Kidney (tissue), 14 donors: ENCODE results near the gene ADCK1. TPM values are rescaled to one million over a fixed set of nuclear protein-coding genes. Genes with fewer than 3 reads are reported as not detected.
"Not testable (repeated sequence)": the region's sequence is repeated elsewhere in the genome, so short reads cannot be mapped to it uniquely, and the experiment has no call there.

Source experiments
- DNase-seq, 5 donors: peaks; one replicate each; pipeline ENCODE4 v3.0.0-alpha.2; 2013 to 2020
- FAIRE-seq: peaks from 2 replicates; lab custom pipeline; 2012; peaks lifted over from hg19 to GRCh38; lab: Jason Lieb, UNC
- H3K27ac ChIP-seq, 2 donors: one replicate each; pipeline ENCODE4 v1.7.0; 2013; ENCODE audit warnings: low read depth in 2 of 2, low read length in 2 of 2, inconsistent platforms in 1 of 2
- H3K27me3 ChIP-seq: one replicate; pipeline ENCODE4 v1.7.1; 2013; ENCODE audit warnings: low read length, inconsistent platforms; ENCODE audit not compliant: control insufficient read depth, insufficient read depth
- H3K36me3 ChIP-seq, 3 donors: one replicate each; pipeline versions ENCODE4 v1.7.0 to v1.7.1; 2013; ENCODE audit warnings: low read length in 3 of 3, control low read depth in 1 of 3, inconsistent platforms in 1 of 3; ENCODE audit not compliant: insufficient read depth in 3 of 3, control insufficient read depth in 2 of 3
- H3K4me1 ChIP-seq, 3 donors: one replicate each; pipeline versions ENCODE4 v1.7.0 to v1.7.1; 2013; ENCODE audit warnings: low read length in 3 of 3, inconsistent platforms in 1 of 3, low read depth in 1 of 3; ENCODE audit not compliant: control insufficient read depth in 2 of 3, insufficient read depth in 2 of 3
- H3K4me3 ChIP-seq, 3 donors: one replicate each; pipeline versions ENCODE4 v1.7.0 to v1.8.1; 2013; ENCODE audit warnings: low read length in 3 of 3, control low read depth in 1 of 3, inconsistent platforms in 1 of 3
- H3K9ac ChIP-seq, 3 donors: one replicate each; pipeline versions ENCODE4 v1.7.0 to v1.7.1; 2013; ENCODE audit warnings: low read length in 3 of 3, control low read depth in 1 of 3, inconsistent platforms in 1 of 3
- H3K9me3 ChIP-seq, 3 donors: one replicate each; pipeline versions ENCODE4 v1.7.0 to v1.7.1; 2013; ENCODE audit warnings: low read length in 3 of 3, control low read depth in 1 of 3, inconsistent platforms in 1 of 3; ENCODE audit not compliant: control insufficient read depth in 2 of 3, insufficient read depth in 1 of 3
- intact Hi-C: fragments of 100-400 bp; cut with DNase I; formaldehyde crosslinking; loops from one replicate; pipeline ENCODE4 v1.11.1; 2022
- polyA plus RNA-seq: library from polyadenylated mRNA; stranded (reverse); fragments of 350-450 nt; fragmentation: Illumina TruSeq; extraction: RNeasy Lipid Tissue Mini Kit (QIAGEN cat#74804); gene quantifications from one replicate; pipeline ENCODE4 v1.2.3, GENCODE V29; 2014; ENCODE audit warnings: low read depth, low replicate concordance; ENCODE audit not compliant: insufficient read depth
- total RNA-seq: library from RNA; stranded (reverse); fragmentation: NEBNext Ultra II Directional; extraction: Animal tissue kit (Norgen Biotek cat#: 25700); gene quantifications from one replicate; pipeline ENCODE4 v1.2.1, GENCODE V29; 2021
- TF ChIP-seq, protein P1 (sequence below): IDR thresholded peaks from 3 replicates; pipeline ENCODE4 v1.5.1; 2012; ENCODE audit warnings: mild to moderate bottlenecking, moderate library complexity, borderline replicate concordance; ENCODE audit not compliant: insufficient read depth; ENCODE audit errors: extremely low read depth
- donor health status: control.
- donor health status: control.
- donor health status: control.
- donor health status: control.
- donor health status: control.
- donor health status: DM: yes; HTN: yes; CAD: no.
- donor health status: Normal renal cell carcinoma (clear cell type).

ADCK1 gene
- total and polyA plus RNA-seq, 2 donors from 2014 or later: 8.0 to 10.3 TPM

DNA sequence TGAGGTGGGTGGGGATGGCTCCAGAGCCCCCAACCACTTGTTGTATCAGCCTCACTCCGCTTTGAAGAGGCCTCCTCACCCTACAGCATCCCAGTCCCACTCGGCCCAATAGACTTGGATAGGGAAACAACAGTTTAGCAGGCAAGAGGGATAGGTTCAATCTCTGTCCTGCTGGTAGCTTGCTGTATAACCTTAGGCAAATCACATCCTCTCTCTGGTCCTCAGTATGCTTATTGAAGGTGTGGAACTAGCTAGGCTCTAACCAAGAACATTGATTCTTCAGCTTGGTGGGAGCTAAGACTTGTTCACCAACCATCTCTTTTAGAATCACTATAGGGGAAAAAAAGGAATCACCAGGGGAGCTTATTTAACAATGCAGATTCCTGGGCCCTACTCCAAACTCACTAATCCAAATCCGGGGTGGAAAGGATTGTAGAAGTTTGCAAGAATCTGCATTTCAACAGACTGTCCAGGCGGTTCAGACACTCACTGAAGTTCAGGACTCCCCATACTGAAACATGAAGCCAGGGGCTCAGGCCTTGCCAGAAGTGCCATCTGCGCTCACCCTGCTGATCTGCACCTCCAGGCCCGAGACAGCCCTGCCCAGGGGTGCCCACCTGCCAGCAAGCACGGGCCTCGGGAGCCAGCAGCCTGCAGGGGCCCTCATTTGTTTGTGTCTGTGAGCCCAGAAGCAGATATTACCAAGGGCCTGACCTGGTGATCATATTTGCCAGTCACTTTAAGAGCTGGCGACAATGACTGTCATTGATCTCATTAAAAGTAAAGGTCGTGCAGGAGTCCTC is 113.0 kb downstream of the ADCK1 start:
- H3K4me3 ChIP-seq: no peak overlapping the region
- H3K9me3 ChIP-seq: no peaks in the 10 kb centered on the region
- peaks cover 0 to 2% (median 0%) of the 10 kb centered on the region in 3 donors for H3K36me3 ChIP-seq
- no peak overlapping the region for H3K9ac ChIP-seq
- no peaks in the 10 kb centered on the region for H3K27me3 ChIP-seq
- intact Hi-C loops: no loop called here
- H3K27ac ChIP-seq: no peak overlapping the region
- H3K4me1 ChIP-seq: no peaks in the 10 kb centered on the region
- FAIRE-seq (no peak), DNase-seq (no peak)
- TF ChIP-seq, protein P1, sequence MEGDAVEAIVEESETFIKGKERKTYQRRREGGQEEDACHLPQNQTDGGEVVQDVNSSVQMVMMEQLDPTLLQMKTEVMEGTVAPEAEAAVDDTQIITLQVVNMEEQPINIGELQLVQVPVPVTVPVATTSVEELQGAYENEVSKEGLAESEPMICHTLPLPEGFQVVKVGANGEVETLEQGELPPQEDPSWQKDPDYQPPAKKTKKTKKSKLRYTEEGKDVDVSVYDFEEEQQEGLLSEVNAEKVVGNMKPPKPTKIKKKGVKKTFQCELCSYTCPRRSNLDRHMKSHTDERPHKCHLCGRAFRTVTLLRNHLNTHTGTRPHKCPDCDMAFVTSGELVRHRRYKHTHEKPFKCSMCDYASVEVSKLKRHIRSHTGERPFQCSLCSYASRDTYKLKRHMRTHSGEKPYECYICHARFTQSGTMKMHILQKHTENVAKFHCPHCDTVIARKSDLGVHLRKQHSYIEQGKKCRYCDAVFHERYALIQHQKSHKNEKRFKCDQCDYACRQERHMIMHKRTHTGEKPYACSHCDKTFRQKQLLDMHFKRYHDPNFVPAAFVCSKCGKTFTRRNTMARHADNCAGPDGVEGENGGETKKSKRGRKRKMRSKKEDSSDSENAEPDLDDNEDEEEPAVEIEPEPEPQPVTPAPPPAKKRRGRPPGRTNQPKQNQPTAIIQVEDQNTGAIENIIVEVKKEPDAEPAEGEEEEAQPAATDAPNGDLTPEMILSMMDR: no peak

DNA sequence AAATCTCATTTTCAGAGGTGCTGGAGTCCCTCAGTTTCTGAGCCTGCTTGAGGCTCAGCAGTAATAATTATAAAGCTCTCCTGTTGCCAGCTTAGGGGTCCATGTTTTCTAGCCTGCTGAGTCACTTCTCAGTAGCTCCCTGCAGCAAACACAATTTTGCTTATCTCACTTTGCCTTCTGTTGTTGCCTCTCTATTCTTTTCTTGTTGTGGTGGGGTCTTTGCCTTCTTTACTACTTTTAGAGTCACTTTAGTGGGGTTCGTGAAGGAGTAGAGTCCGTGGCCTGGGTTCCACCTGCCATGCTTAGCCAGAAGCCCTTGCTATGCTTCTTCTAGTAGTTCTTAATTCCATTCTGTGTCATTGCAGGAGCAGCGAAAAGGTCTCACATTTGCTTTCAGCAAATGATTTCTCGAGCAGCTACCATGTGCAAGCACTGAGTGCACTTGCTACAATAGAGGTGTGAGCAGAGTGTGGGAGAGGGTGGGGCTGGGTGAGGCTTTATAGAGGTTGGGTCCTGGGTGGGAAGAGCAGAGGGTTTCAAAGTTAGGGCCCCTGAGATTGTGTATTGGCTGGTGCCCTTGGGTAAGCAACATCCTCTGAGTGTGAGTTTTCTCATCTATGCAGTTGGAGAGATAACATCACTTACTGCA is 114.3 kb downstream of the ADCK1 start:
- TF ChIP-seq, protein P1: no peak
- H3K27me3 ChIP-seq: no peaks in the 10 kb centered on the region
- no peak overlapping the region for H3K9ac ChIP-seq
- no peaks in the 10 kb centered on the region for H3K36me3 ChIP-seq
- no peaks in the 10 kb centered on the region for H3K9me3 ChIP-seq
- intact Hi-C loops: no loop called here
- no peak overlapping the region for H3K4me3 ChIP-seq
- no peak for DNase-seq
- FAIRE-seq: no peak
- no peaks in the 10 kb centered on the region for H3K4me1 ChIP-seq
- no peak overlapping the region for H3K27ac ChIP-seq

DNA sequence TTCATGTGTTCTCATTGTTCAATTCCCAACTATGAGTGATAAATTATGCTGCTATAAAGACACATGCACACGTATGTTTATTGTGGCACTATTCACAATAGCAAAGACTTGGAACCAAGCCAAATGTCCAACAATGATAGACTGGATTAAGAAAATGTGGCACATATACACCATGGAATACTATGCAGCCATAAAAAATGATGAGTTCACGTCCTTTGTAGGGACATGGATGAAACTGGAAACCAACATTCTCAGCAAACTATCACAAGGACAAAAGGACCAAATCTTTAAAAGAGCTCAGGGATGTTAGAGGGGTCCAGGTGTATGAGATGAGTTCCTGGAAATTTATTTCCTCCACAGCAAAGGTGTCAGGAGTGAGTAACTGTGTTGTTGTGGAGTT is 115.5 kb downstream of the ADCK1 start:
- H3K9ac ChIP-seq, H3K4me1 ChIP-seq, H3K36me3 ChIP-seq, FAIRE-seq, DNase-seq, H3K27me3 ChIP-seq, H3K4me3 ChIP-seq, H3K27ac ChIP-seq, intact Hi-C loops, H3K9me3 ChIP-seq: not testable (repeated sequence)

DNA sequence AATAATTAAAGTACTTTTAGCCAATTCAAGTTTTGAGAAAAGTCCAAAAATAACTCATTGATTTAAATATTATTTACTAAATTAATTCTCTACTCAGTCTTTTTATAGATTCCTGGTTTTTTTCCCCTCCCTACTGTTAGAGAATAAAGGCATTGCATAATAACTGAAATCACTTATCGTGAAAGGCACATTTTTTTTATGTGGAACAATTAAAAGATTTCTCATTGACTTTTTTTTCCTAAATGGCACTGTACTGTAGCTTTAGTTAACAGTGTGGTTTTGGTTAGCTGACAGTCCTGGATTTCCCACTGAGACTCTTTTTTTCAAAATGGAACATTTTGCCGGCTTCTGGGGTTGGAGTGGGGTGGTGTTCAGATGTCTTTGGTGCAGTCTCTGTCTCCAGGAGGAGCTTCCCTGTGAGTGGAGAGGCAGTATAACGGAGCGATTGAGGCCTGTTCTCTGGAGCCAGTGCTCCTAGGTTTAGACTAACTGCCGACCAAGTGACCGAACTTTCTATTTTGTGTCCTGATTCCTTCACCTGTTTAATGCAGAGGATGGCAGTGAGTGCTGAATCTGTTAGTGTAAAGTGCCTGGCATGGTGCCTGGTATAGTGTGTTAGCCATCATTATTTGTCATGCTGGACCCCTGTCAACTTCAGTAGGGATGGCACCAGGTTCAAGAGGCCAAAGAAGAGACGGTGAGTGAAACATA is 117.7 kb downstream of the ADCK1 start:
- FAIRE-seq: no peak
- intact Hi-C loops: no loop called here
- no peak overlapping the region for H3K4me3 ChIP-seq

More for the DNA sequence above, 117.7 kb downstream of the ADCK1 start:
- Histone ChIP-seq H3K4me1 (no peaks in the 10 kb centered on the region), H3K27me3 (no peaks in the 10 kb centered on the region), H3K9ac (no peak overlapping the region), H3K36me3 (no peaks in the 10 kb centered on the region), H3K9me3 (no peaks in the 10 kb centered on the region), H3K27ac (no peak overlapping the region)
- TF ChIP-seq, protein P1: no peak
- no peak for DNase-seq
